Neural crest cell (in vitro differentiated cells): ENCODE results near the gene PSD4. TPM values are rescaled to one million over a fixed set of nuclear protein-coding genes. Genes with fewer than 3 reads are reported as not detected.

Source experiments
- DNase-seq: peaks from one replicate; pipeline ENCODE4 v3.0.0; 2021; ENCODE audit warnings: low read depth, mixed read lengths, low spot score
- H3K27ac Mint-ChIP-seq: one replicate; pipeline ENCODE4 v1.8.0; 2021; ENCODE audit warnings: mild to moderate bottlenecking, mixed read lengths; ENCODE audit not compliant: unreplicated experiment
- H3K27me3 Mint-ChIP-seq: 2 replicates; pipeline ENCODE4 v1.8.0; 2021; ENCODE audit warnings: low read depth, mild to moderate bottlenecking, mixed read lengths
- H3K36me3 Mint-ChIP-seq: 2 replicates; pipeline ENCODE4 v1.8.0; 2021; ENCODE audit warnings: low read depth, mild to moderate bottlenecking, mixed read lengths
- H3K4me1 Mint-ChIP-seq: 2 replicates; pipeline ENCODE4 v1.8.0; 2021; ENCODE audit warnings: mixed read lengths
- H3K4me3 Mint-ChIP-seq: one replicate; pipeline ENCODE4 v1.8.0; 2021; ENCODE audit warnings: mild to moderate bottlenecking, mixed read lengths
- H3K9me3 Mint-ChIP-seq: 2 replicates; pipeline ENCODE4 v1.8.0; 2021; ENCODE audit warnings: mixed read lengths
- CTCF ChIP-seq: fragments of 200-600 bp; sonication (generic); conservative IDR thresholded peaks from 2 replicates; pipeline ENCODE4 v1.5.0; 2021; ENCODE audit warnings: antibody characterized with exemption, mild to moderate bottlenecking
- total RNA-seq: library from RNA; stranded (reverse); gene quantifications from 2 replicates; pipeline ENCODE4 v1.2.1, GENCODE V29; 2021

The PSD4 gene
- total RNA-seq, 1 donor from 2014 or later: 2.9 TPM

- Mint-ChIP-seq H3K36me3 (no peaks in the 10 kb centered on the region), H3K4me3 (no peak overlapping the region), H3K27me3 (no peaks in the 10 kb centered on the region), H3K27ac (no peak overlapping the region), H3K9me3 (no peaks in the 10 kb centered on the region), H3K4me1 (peaks cover 25% of the 10 kb centered on the region)
- DNase-seq: no peak
- TF ChIP-seq CTCF: no peak
Observed at GRCh38 chr2:113167962-113168340, 5.8 kb upstream of the PSD4 start.

- Mint-ChIP-seq H3K4me1 (peaks cover 23% of the 10 kb centered on the region), H3K9me3 (no peaks in the 10 kb centered on the region), H3K36me3 (no peaks in the 10 kb centered on the region), H3K27ac (no peak overlapping the region), H3K4me3 (no peak overlapping the region), H3K27me3 (no peaks in the 10 kb centered on the region)
- no peak for DNase-seq
- no peak for TF ChIP-seq CTCF
Observed at GRCh38 chr2:113169002-113169530, 4.7 kb upstream of the PSD4 start.

- DNase-seq: no peak
- H3K27me3 Mint-ChIP-seq: no peaks in the 10 kb centered on the region
- no peaks in the 10 kb centered on the region for H3K36me3 Mint-ChIP-seq
- TF ChIP-seq CTCF: no peak
- no peak overlapping the region for H3K4me3 Mint-ChIP-seq
- peaks cover 18% of the 10 kb centered on the region for H3K4me1 Mint-ChIP-seq
- no peak overlapping the region for H3K27ac Mint-ChIP-seq
- H3K9me3 Mint-ChIP-seq: no peaks in the 10 kb centered on the region
Observed at GRCh38 chr2:113169586-113169985, 4.2 kb upstream of the PSD4 start.

- no peak for TF ChIP-seq CTCF
- Mint-ChIP-seq H3K9me3 (no peaks in the 10 kb centered on the region), H3K36me3 (no peaks in the 10 kb centered on the region), H3K4me3 (no peak overlapping the region), H3K4me1 (peaks cover 10% of the 10 kb centered on the region), H3K27me3 (no peaks in the 10 kb centered on the region), H3K27ac (no peak overlapping the region)
- DNase-seq: no peak
Observed at GRCh38 chr2:113171334-113172075, 2.3 kb upstream of the PSD4 start.

GRCh38 chr2:113172721-113173541 lies 840 bp upstream of the PSD4 start:
- Mint-ChIP-seq H3K4me1 (peaks cover 5% of the 10 kb centered on the region), H3K36me3 (no peaks in the 10 kb centered on the region), H3K27ac (peak overlapping the region; percentile 62), H3K27me3 (no peaks in the 10 kb centered on the region), H3K4me3 (no peak overlapping the region), H3K9me3 (no peaks in the 10 kb centered on the region)
- no peak for DNase-seq
- no peak for TF ChIP-seq CTCF
